Activated naive CD4-positive, alpha-beta T cell treated with anti-CD3 and anti-CD28 coated beads for 36 hours (primary cell): ENCODE data around the gene FBXO31. TPM values are rescaled to one million over a fixed set of nuclear protein-coding genes. Genes with fewer than 3 reads are reported as not detected.
"Not testable (repeated sequence)": the region's sequence is repeated elsewhere in the genome, so short reads cannot be mapped to it uniquely, and the experiment has no call there.

ENCODE experiments used
- CTCF ChIA-PET: fragments of 350-600 bp; sonication (Branson Sonifier 250); formaldehyde crosslinking; loops from one replicate; lab custom pipeline; 2021; ENCODE audit warnings: antibody characterized with exemption; lab: Charles Lee
- DNase-seq: peaks from one replicate; pipeline ENCODE4 v3.0.0-alpha.2; 2020
- H3K27ac Mint-ChIP-seq: one replicate; pipeline ENCODE4 v1.8.0; 2021; ENCODE audit warnings: mild to moderate bottlenecking, mixed read lengths
- H3K27me3 Mint-ChIP-seq: one replicate; pipeline ENCODE4 v1.8.0; 2021; ENCODE audit warnings: low read depth, mixed read lengths
- H3K36me3 Mint-ChIP-seq: one replicate; pipeline ENCODE4 v1.8.0; 2021; ENCODE audit warnings: low read depth, mixed read lengths
- H3K4me1 Mint-ChIP-seq: one replicate; pipeline ENCODE4 v1.8.0; 2021; ENCODE audit warnings: low read depth, mixed read lengths
- H3K4me3 Mint-ChIP-seq: one replicate; pipeline ENCODE4 v1.8.0; 2021; ENCODE audit warnings: mild to moderate bottlenecking, moderate library complexity, mixed read lengths
- H3K9me3 Mint-ChIP-seq: one replicate; pipeline ENCODE4 v1.8.0; 2021; ENCODE audit warnings: mixed read lengths
- intact Hi-C: fragments of 100-400 bp; cut with micrococcal nuclease; formaldehyde crosslinking; loops from one replicate; pipeline ENCODE4 v1.15.1; 2023
- total RNA-seq, 2 experiments: library from RNA; stranded (reverse); gene quantifications; one replicate each; pipeline ENCODE4 v1.2.3, GENCODE V29; 2021

FBXO31 gene
- total RNA-seq, 2 experiments from 2014 or later, result 26.4 to 26.7 TPM

DNA sequence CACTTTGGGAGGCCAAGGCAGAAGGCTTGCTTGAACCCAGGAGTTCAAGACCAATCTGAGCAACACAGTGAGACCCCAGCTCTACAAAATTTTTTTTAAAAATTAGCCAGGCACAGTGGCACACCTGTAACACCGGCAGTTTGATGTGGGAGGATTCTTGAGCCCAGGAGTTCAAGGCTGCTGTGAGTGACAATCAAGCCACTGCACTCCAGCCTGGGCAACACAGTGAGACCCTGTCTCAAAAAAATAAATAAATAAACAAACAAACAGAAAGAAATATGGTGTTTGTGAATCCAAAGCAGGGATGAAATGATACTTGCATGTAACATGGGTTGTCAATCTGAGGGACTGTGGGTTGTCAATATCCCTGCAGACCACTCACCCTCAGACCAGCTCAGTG, 16.6 kb downstream of the FBXO31 start:
- no peaks in the 10 kb centered on the region for H3K9me3 Mint-ChIP-seq
- H3K36me3 Mint-ChIP-seq, result peaks cover 8% of the 10 kb centered on the region
- intact Hi-C loops, result no loop called here
- DNase-seq, result no peak
- no peak overlapping the region for H3K4me3 Mint-ChIP-seq
- no peak overlapping the region for H3K27ac Mint-ChIP-seq
- CTCF ChIA-PET, result no interaction called here
- H3K27me3 Mint-ChIP-seq, result no peaks in the 10 kb centered on the region
- H3K4me1 Mint-ChIP-seq, result peaks cover 47% of the 10 kb centered on the region

DNA sequence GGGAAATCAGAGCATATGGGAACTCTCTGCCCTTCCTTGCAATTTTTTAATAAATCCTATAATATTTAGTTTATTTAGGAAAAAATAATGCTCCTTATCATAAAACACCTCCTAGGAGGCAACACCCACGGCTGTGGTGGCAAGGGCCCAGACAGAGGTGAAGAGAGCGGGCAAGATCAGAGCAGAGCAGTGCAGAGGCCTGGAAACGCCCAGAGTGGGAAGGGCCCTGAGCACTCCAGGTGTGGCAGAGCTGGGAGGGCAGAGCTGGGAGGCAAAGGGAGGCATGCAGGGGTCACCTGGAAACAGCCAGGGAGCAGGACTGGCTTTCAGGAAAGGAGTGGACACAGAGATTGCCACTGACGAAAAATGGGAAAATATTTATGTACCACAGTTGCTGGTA, 17.3 kb downstream of the FBXO31 start:
- Mint-ChIP-seq H3K27ac (no peak overlapping the region), H3K36me3 (peaks cover 8% of the 10 kb centered on the region), H3K9me3 (no peaks in the 10 kb centered on the region), H3K4me3 (no peak overlapping the region), H3K27me3 (no peaks in the 10 kb centered on the region), H3K4me1 (peaks cover 41% of the 10 kb centered on the region)
- intact Hi-C loops, result no loop called here
- CTCF ChIA-PET, result interaction anchor here (0.5 kb wide), 1 partner anchor 34 kb away, joined by 4 read pairs; no protein-coding TSS in a partner anchor
- no peak for DNase-seq

DNA sequence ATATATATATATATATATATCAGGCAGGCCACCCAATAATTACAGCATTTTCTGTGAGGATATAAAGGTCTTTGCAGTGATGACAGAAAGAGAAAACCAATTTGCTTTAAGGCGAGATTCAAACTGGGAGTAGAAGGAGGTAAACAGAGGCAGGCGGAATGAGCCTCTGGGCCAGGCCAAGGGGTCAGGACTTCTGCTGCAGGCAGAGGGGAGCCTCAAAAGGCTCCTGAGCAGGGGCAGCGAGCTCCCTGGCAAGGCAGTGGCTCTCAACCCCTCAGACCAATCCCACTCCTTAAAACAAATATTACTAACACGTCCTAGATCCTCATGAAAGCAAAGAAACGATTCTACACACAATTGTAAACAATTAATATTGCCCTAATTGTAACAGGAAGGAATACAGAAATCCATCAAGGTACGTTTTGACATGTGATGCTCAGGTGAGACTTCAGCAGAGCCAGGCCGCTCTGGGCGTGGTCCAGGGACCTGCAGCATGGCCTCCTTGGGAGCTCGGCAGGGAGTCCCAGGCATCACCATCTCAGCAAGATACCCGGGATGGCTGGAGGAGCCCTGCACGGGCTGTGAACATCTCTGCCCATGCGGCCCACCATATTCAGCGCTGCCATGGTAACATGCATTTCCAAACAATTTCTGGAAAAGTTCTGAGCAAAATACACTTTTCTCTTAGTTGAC, 18.4 kb downstream of the FBXO31 start:
- H3K9me3 Mint-ChIP-seq, result no peaks in the 10 kb centered on the region
- intact Hi-C loops, result no loop called here
- H3K36me3 Mint-ChIP-seq, result peaks cover 8% of the 10 kb centered on the region
- DNase-seq, result no peak
- no peak overlapping the region for H3K27ac Mint-ChIP-seq
- H3K4me1 Mint-ChIP-seq, result peaks cover 44% of the 10 kb centered on the region
- H3K4me3 Mint-ChIP-seq, result no peak overlapping the region
- CTCF ChIA-PET, result no interaction called here
- H3K27me3 Mint-ChIP-seq, result no peaks in the 10 kb centered on the region

DNA sequence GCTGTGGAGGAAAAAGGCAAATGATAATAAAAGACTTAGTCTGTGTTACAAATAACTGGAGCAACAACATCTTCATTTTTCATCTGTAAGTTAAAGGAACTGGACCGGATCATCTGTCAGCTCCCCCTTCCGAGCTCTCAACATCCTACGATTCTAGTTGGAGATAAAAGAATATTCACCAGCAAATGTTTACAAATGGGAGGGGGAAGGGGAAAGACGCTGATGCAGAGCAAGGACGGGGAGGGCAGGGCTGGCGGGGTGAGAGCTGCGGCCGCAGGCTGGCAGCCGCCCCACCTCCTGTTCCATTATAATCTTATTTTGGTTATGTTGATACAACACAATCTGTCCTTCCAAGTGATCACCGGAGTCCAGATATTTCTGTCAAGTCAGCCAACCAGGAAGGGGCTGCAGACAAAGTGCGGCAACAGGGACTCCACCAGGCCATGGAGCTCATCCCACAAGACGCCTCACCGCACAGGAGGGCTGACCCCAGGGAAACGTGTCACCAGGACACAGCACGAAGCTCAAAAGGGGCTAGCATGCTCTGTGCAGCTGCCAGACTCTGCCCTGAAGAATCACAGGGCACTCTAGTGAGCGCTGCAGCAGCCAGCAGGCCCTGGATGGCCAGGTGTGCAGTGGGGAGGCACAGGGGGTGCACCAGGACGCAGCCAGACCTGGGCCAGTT, 19.7 kb downstream of the FBXO31 start:
- Mint-ChIP-seq H3K4me3 (no peak overlapping the region), H3K4me1 (peaks cover 41% of the 10 kb centered on the region), H3K27ac (no peak overlapping the region), H3K9me3 (no peaks in the 10 kb centered on the region), H3K36me3 (peaks cover 13% of the 10 kb centered on the region), H3K27me3 (no peaks in the 10 kb centered on the region)
- CTCF ChIA-PET, result no interaction called here
- intact Hi-C loops, result no loop called here
- DNase-seq, result no peak

- H3K4me3 Mint-ChIP-seq, DNase-seq, H3K27ac Mint-ChIP-seq, intact Hi-C loops, H3K27me3 Mint-ChIP-seq, H3K9me3 Mint-ChIP-seq, CTCF ChIA-PET: not testable (repeated sequence)
- peaks cover 16% of the 10 kb centered on the region for H3K36me3 Mint-ChIP-seq
- peaks cover 32% of the 10 kb centered on the region for H3K4me1 Mint-ChIP-seq
Measured at GRCh38 chr16:87362828-87363559, 20.6 kb downstream of the FBXO31 start.

DNA sequence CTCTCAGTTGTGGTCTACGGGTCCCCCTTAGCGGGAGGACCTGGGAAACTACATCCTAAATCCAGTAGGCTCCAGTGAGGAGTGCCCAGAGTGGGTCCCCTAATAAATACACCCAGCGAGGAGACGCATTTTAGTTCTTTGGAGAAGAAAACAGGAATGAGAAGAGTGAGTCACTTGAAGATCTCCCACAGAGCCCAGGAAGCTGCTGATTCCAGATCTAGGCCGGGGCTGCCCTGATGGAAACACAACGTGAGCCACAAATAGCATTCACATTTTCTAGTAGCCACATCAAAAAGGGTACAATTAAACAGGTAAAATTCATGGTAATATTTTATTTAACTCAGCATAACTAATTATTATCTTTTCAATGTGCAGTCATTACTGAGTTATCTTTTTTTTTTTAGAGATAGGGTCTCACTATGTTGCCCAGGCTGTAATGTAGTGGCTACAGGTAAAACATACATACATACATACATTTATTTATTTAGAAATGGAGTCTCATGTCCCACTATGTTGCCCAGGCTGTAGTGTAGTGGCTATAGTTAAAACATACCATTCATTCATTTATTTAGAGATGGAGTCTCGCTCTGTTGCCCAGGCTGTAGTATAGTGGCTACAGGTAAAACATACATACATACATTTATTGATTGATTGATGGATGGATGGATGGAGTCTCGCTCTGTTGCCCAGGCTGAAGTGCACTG, 21.5 kb downstream of the FBXO31 start:
- Mint-ChIP-seq H3K36me3 (peaks cover 15% of the 10 kb centered on the region), H3K27ac (no peak overlapping the region), H3K4me1 (peaks cover 26% of the 10 kb centered on the region), H3K9me3 (no peaks in the 10 kb centered on the region), H3K4me3 (no peak overlapping the region), H3K27me3 (no peaks in the 10 kb centered on the region)
- CTCF ChIA-PET, result no interaction called here
- intact Hi-C loops, result no loop called here
- no peak for DNase-seq

- Mint-ChIP-seq H3K27me3 (no peaks in the 10 kb centered on the region), H3K4me1 (peaks cover 23% of the 10 kb centered on the region), H3K27ac (no peak overlapping the region), H3K9me3 (no peaks in the 10 kb centered on the region), H3K4me3 (no peak overlapping the region), H3K36me3 (peaks cover 15% of the 10 kb centered on the region)
- CTCF ChIA-PET, result no interaction called here
- intact Hi-C loops, result no loop called here
- no peak for DNase-seq
Measured at GRCh38 chr16:87360862-87361610, 22.5 kb downstream of the FBXO31 start.

DNA sequence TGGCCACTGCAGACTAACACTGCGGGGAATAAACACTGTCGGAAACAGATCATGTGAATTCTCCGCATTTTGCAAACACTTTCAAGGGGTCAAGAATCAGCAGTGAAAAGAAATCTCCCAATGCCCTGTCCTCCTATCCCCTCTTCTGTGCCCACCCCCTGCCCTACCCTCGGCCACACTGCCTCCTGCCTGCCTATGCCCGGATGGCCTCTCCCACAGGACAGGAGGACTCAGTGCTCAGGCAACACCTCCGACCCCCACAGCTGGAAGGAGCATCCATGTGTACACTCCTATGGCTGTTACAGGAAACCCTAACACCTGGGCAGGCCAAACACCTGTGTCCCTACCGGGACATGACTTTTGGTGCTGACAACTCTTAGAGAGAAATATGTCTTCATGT, 24.5 kb downstream of the FBXO31 start:
- intact Hi-C loops, result no loop called here
- CTCF ChIA-PET, result no interaction called here
- H3K27ac Mint-ChIP-seq, result no peak overlapping the region

GRCh38 chr16:87358696-87359095, 24.9 kb downstream of the FBXO31 start:
- intact Hi-C loops, result no loop called here
- no peak for DNase-seq
- CTCF ChIA-PET, result no interaction called here
- Mint-ChIP-seq H3K27me3 (no peaks in the 10 kb centered on the region), H3K9me3 (no peaks in the 10 kb centered on the region), H3K4me1 (peaks cover 7% of the 10 kb centered on the region), H3K36me3 (peaks cover 13% of the 10 kb centered on the region), H3K27ac (no peak overlapping the region), H3K4me3 (no peak overlapping the region)

More for the DNA sequence above, 24.5 kb downstream of the FBXO31 start:
- DNase-seq, result no peak
- peaks cover 9% of the 10 kb centered on the region for H3K4me1 Mint-ChIP-seq
- H3K9me3 Mint-ChIP-seq, result no peaks in the 10 kb centered on the region
- H3K36me3 Mint-ChIP-seq, result peaks cover 13% of the 10 kb centered on the region
- no peak overlapping the region for H3K4me3 Mint-ChIP-seq
- no peaks in the 10 kb centered on the region for H3K27me3 Mint-ChIP-seq

- H3K4me1 Mint-ChIP-seq, result peaks cover 7% of the 10 kb centered on the region
- intact Hi-C loops, result no loop called here
- CTCF ChIA-PET, result no interaction called here
- no peaks in the 10 kb centered on the region for H3K27me3 Mint-ChIP-seq
- no peaks in the 10 kb centered on the region for H3K9me3 Mint-ChIP-seq
- H3K27ac Mint-ChIP-seq, result no peak overlapping the region
- H3K4me3 Mint-ChIP-seq, result no peak overlapping the region
- no peak for DNase-seq
- peaks cover 13% of the 10 kb centered on the region for H3K36me3 Mint-ChIP-seq
Measured at GRCh38 chr16:87358250-87358649, 25.3 kb downstream of the FBXO31 start.

GRCh38 chr16:87356491-87356853, 27.1 kb downstream of the FBXO31 start:
- Mint-ChIP-seq H3K36me3 (peaks cover 13% of the 10 kb centered on the region), H3K4me3 (no peak overlapping the region)

DNA sequence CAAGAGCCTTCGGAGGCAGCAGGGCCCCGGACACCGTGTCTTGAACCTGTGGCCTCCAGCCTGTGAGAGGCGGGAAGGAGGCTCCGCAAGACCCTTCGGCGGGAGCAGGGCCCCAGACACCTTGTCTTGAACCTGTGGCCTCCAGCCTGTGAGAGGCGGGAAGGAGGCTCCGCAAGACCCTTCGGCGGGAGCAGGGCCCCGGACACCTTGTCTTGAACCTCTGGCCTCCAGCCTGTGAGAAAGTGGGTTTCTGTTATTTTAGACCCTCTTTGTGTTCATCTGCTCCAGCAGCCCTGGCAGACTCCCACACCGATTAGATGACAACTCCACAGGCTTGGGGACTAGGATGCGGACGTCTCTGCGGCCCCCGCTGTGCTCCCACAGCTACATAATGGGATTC, 30.0 kb downstream of the FBXO31 start:
- DNase-seq, result no peak
- H3K9me3 Mint-ChIP-seq, result no peaks in the 10 kb centered on the region
- CTCF ChIA-PET, result no interaction called here
- H3K36me3 Mint-ChIP-seq, result peaks cover 13% of the 10 kb centered on the region
- H3K27ac Mint-ChIP-seq, result no peak overlapping the region
- H3K4me1 Mint-ChIP-seq, result peaks cover 1% of the 10 kb centered on the region
- H3K4me3 Mint-ChIP-seq, result no peak overlapping the region
- intact Hi-C loops, result no loop called here
- no peaks in the 10 kb centered on the region for H3K27me3 Mint-ChIP-seq

More at GRCh38 chr16:87356491-87356853, 27.1 kb downstream of the FBXO31 start:
- DNase-seq, result no peak
- peaks cover 7% of the 10 kb centered on the region for H3K4me1 Mint-ChIP-seq
- CTCF ChIA-PET, result interaction anchor here (1.1 kb wide), 1 partner anchor 38 kb away, joined by 4 read pairs; no protein-coding TSS in a partner anchor
- no peak overlapping the region for H3K27ac Mint-ChIP-seq
- H3K9me3 Mint-ChIP-seq, result no peaks in the 10 kb centered on the region
- no peaks in the 10 kb centered on the region for H3K27me3 Mint-ChIP-seq
- intact Hi-C loops, result no loop called here
